LNCAP (cell line): ENCODE data around the gene FBXO24.

Source experiments
- TF ChIP-seq, protein P1 (sequence below): fragments of 450-650 bp; IDR thresholded peaks from 2 replicates; pipeline ENCODE4 v1.5.1; 2017; ENCODE audit warnings: mild to moderate bottlenecking

The FBXO24 gene

DNA sequence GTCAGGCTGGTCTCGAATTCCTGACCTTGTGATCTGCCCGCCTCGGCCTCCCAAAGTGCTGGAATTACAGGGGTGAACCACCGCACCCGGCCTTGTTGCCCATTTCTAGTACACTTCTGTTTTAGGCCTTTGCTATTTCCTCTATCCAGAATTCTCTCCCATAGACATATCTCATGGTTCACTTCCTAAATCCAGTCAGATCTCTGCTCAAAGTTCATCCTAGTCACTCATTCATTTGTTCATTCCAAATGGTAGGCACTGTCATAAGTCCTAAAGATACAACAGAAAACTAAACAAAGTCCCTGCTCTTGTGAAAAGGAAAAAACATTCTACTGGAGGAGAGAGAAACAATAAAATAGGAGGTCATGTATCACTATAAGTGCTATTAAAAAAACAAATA lies 23.8 kb downstream of the FBXO24 start:
- TF ChIP-seq, protein P1, sequence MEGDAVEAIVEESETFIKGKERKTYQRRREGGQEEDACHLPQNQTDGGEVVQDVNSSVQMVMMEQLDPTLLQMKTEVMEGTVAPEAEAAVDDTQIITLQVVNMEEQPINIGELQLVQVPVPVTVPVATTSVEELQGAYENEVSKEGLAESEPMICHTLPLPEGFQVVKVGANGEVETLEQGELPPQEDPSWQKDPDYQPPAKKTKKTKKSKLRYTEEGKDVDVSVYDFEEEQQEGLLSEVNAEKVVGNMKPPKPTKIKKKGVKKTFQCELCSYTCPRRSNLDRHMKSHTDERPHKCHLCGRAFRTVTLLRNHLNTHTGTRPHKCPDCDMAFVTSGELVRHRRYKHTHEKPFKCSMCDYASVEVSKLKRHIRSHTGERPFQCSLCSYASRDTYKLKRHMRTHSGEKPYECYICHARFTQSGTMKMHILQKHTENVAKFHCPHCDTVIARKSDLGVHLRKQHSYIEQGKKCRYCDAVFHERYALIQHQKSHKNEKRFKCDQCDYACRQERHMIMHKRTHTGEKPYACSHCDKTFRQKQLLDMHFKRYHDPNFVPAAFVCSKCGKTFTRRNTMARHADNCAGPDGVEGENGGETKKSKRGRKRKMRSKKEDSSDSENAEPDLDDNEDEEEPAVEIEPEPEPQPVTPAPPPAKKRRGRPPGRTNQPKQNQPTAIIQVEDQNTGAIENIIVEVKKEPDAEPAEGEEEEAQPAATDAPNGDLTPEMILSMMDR: no peak

DNA sequence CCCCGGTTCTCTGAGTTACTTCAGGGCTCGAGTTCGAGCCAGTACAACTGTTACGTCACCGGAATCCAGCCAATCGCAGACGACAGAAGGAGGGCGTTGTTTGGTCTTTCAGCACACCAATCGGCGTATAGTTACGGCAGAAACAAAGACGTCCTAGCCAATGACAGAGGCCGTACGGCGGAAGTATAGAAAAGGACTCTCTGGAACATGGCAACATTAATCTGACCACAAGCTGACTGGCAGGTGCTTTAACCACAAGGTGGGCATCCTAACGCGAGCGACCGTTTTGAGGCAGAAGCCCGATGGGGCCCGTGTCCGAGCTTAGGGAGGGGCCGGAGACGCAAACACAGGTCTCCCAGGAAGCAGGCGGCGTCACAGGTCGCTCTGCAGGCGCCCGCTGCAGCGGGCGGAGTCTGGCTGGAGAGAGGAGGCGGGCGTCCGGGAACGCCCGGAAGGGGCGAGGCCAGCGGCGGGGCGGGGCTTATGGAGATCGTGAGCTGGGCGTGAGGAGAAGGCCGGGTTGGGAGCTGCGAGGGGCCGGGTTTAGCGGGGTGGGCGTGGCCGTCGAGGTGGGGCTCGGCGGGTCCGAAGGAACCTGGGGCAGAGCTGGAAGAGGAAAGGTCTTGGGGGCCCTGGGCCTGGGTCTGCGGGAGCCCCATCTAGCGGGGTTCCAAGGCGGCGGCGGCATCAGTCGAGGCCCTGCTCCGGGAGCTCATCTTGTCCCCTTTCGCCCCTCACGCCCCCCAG lies 26.0 kb downstream of the FBXO24 start, which contains the start of gene MOSPD3:
MOSPD3 (plus strand) TSS at position 558 of the 747 bp plus-strand sequence. CDS start 252 bp downstream, outside the sequence.
- TF ChIP-seq, protein P1: no peak

DNA sequence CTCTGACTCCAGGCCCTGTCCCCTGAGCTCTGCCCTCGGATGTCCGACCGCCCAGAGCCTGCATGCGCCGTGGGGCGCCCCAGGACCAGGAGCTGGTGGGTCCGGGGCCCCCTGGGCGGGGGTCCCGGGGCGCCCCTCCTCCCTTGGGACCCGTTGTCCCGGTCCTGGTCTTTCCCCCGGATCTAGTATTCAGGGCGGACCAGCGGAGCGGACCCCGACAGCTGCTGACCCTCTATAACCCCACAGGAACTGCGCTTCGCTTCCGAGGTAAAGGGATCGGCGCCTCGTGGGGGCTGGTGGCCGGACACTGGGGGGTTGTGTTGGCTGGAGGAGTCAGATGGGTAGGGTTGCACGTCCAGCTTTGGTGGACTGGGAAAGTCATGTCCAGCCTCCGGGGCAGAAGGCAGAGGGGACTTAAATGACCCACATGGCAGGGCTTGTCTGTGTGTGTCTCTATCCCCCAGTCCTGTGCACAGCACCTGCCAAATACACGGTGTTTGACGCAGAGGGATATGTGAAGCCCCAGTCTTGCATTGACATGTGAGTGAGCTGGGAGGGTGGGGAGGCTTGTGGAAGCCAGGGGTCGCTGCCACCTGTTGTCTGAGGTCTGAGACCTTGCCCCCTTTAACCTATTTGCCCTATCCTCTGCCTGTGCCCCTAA lies 26.7 kb downstream of the FBXO24 start:
- TF ChIP-seq, protein P1: no peak

DNA sequence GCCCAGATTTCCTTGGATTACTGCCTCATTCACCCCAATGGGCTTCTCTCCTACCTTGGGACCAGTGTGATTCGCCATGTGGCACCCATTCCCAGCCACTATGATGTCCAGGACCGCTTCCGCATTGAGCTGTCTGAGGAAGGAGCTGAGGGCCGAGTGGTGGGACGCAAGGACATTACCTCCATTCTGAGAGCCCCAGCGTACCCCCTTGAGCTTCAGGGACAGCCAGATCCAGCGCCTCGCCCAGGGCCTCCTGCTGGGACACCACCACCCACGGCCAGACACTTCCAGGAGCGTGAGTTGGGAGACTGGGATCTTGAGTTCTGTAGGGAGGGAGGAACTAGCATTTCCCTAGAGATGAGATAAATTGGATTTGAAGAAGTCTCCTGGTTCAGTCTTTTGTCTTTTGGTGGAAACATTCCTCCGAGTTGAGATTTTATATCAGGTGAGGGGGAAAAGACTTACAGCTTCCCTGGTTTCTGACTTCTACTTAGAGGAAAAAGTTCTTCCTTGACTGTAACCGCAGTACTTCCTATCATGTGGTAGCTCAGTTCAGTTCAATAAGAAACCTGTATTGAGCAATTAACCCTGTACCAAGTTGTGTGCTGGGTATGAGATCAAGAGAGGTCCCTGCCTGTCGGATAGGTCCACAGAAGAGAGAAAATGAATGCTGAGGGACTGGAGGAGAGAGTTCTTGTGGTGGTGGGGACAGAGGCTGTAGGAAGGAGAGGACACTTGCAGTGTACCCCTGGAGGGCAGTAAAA lies 27.5 kb downstream of the FBXO24 start:
- TF ChIP-seq, protein P1: no peak

DNA sequence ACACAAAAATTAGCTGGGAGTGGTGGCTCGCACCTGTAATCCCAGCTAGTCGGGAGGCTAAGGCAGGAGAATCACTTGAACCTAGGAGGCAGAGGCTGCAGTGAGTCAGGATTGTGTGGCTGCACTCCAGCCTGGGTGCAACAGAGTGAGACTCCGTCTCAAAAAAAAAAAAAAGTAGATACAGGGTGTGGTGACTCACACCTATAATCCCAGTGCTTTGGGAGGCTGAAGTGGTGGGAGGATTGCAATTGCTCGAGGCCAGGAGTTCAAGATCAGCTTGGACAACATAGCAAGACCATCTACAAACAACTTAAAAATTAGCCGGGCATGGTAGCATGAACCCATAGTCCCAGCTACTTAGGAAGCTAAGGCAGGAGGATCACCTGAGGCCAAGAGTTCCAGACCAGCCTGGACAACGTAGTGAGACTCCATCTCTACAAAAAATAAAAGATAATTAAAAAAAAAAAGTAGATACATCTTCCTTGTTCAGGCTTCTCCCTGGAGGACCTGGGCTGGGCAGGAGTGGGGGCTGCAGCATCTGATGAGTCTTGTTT lies 28.3 kb downstream of the FBXO24 start:
- TF ChIP-seq, protein P1: no peak

DNA sequence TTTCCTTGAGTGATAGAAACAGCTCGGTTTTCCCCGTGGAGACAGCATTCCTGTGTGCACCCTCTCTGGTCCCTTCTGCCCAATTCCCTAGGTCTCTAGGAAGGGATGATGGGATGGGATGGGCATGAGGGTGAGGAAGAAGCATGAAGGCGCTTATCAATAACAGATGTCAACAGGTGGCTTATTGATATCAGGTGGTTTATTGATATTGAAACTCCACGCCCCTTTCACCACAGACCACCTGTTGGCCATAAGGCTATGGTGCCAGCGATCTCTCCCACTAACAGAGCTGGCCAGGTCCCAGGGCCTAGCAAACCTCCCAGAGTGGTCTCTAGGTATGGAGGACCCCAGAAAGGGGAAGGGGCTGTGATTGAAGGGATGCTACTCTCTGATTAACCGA lies 34.1 kb downstream of the FBXO24 start:
- TF ChIP-seq, protein P1: no peak

DNA sequence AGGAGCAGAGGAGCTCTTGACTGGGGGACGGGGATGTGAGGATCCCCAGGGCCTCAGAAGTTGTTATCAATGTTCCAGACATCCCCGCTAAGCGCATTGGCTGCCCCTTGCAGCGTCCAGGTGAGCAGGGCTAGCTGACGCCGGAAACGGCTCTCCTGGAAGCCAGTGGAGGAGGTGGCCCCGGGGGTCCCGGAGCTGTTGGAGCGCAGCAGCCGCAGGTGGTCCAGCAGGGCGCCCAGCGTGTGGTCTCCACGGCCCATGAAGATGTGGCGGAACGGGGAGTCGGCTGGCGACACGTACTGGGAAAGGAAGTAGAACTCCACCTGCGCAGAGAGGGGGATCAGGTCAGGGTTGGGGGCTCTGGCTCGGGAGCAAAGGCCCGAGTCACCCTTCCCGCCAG lies 34.7 kb downstream of the FBXO24 start:
- TF ChIP-seq, protein P1: no peak
